Ishikawa (cell line): Measurements from ENCODE around the gene RSBN1L.

Experiments
- CEBPB ChIP-seq: IDR thresholded peaks from 2 replicates; pipeline ENCODE4 v1.6.1; 2012
- CREB1 ChIP-seq: IDR thresholded peaks from 2 replicates; pipeline ENCODE4 v1.6.1; 2012; ENCODE audit warnings: low read depth
- EGR1 ChIP-seq: IDR thresholded peaks from 2 replicates; pipeline ENCODE4 v1.6.1; 2012
- EP300 ChIP-seq: IDR thresholded peaks from 2 replicates; pipeline ENCODE4 v1.6.1; 2012; ENCODE audit warnings: borderline replicate concordance
- FOXM1 ChIP-seq: IDR thresholded peaks from 2 replicates; pipeline ENCODE4 v1.6.1; 2012; ENCODE audit warnings: low read depth, borderline replicate concordance
- MAX ChIP-seq: IDR thresholded peaks from 2 replicates; pipeline ENCODE4 v1.6.1; 2012
- NFIC ChIP-seq: IDR thresholded peaks from 2 replicates; pipeline ENCODE4 v1.6.1; 2012
- RAD21 ChIP-seq: IDR thresholded peaks from 2 replicates; pipeline ENCODE4 v1.6.1; 2012; ENCODE audit warnings: low read depth
- REST ChIP-seq: IDR thresholded peaks from 2 replicates; pipeline ENCODE4 v1.6.1; 2012; ENCODE audit warnings: low read depth, mild to moderate bottlenecking
- TAF1 ChIP-seq: IDR thresholded peaks from 2 replicates; pipeline ENCODE4 v1.6.1; 2012; ENCODE audit warnings: low read depth, mild to moderate bottlenecking
- TCF12 ChIP-seq: IDR thresholded peaks from 2 replicates; pipeline ENCODE4 v1.6.1; 2012; ENCODE audit warnings: low read depth
- TEAD4 ChIP-seq: IDR thresholded peaks from 2 replicates; pipeline ENCODE4 v1.6.1; 2012
- YY1 ChIP-seq: IDR thresholded peaks from 2 replicates; pipeline ENCODE4 v1.6.1; 2012; ENCODE audit warnings: low read depth
- ZBTB7A ChIP-seq: IDR thresholded peaks from 2 replicates; pipeline ENCODE4 v1.6.1; 2012; ENCODE audit warnings: low read depth
- TF ChIP-seq, protein P1 (sequence below): IDR thresholded peaks from 2 replicates; pipeline ENCODE4 v1.6.1; 2012

Gene RSBN1L

DNA sequence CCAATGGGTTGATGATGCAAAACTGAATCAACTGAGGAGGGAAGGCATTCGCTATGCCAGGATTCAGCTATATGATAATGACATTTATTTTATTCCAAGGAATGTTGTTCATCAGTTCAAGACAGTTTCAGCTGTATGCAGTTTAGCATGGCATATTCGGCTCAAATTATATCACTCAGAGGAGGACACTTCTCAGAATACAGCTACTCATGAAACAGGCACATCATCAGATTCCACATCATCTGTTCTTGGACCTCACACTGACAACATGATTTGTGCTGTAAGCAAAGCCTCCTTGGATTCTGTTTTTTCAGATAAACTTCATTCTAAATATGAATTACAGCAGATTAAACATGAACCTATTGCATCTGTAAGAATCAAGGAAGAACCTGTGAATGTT lies 82.3 kb downstream of the RSBN1L start:
- TF ChIP-seq EGR1 = no peak

- TF ChIP-seq TCF12 (no peak), CREB1 (no peak), YY1 (no peak), RAD21 (no peak), MAX (no peak), TEAD4 (no peak), TAF1 (no peak)
Observed at GRCh38 chr7:77782383-77782782, 86.1 kb downstream of the RSBN1L start.

DNA sequence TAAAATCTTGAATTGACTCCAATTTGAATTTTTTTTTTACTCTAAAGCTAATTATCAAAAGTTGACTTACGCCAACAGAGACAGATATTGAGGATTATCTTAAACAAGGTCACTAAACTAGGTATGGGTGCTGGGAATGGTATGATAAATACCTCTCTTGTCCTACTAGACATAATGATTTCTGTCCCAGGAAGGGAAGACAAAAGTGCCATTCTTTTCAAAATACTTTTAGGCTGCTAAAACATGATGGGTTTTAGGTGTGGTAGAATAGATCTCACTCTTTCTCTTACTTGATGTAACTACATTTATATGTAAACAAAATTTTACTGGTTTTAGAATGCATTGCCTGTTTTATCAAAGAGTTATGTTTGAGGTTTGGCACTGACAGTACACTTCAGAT lies 86.9 kb downstream of the RSBN1L start:
- TF ChIP-seq EGR1 (no peak), TAF1 (no peak), TCF12 (no peak), ZBTB7A (no peak), YY1 (no peak), EP300 (no peak), RAD21 (no peak), CREB1 (no peak), FOXM1 (no peak), TEAD4 (no peak), REST (no peak), NFIC (no peak), MAX (no peak)
- TF ChIP-seq, protein P1, sequence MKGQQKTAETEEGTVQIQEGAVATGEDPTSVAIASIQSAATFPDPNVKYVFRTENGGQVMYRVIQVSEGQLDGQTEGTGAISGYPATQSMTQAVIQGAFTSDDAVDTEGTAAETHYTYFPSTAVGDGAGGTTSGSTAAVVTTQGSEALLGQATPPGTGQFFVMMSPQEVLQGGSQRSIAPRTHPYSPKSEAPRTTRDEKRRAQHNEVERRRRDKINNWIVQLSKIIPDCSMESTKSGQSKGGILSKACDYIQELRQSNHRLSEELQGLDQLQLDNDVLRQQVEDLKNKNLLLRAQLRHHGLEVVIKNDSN = no peak

- TF ChIP-seq FOXM1 (no peak), RAD21 (no peak), CREB1 (no peak), TEAD4 (no peak), TAF1 (no peak), NFIC (no peak), ZBTB7A (no peak)
- TF ChIP-seq, protein P1 = no peak
Observed at GRCh38 chr7:77783545-77783944, 87.3 kb downstream of the RSBN1L start.

DNA sequence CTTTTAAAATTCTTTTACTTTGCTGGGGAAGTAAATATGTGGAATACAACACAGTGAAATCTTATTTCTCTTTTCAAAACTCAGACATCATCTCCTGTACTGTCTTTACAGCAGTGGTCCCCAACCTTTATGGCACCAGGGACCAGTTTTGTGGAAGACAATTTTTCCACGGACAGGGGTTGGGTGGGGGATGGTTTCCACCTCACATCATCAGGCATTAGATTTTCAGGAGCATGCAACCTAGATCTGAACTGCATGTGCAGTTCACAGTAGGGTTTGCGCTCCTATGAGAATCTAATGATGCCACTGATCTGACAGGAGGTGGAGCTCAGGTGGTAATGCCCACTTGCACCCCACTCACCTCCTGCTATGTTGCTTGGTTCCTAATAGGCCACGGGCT lies 89.8 kb downstream of the RSBN1L start:
- no peak for TF ChIP-seq CREB1
- no peak for TF ChIP-seq YY1
- TF ChIP-seq MAX = no peak
- no peak for TF ChIP-seq ZBTB7A
- TF ChIP-seq NFIC = no peak
- TF ChIP-seq REST = no peak
- no peak for TF ChIP-seq CEBPB
- no peak for TF ChIP-seq TAF1
- TF ChIP-seq TCF12 = no peak
- TF ChIP-seq, protein P1 = no peak
- no peak for TF ChIP-seq RAD21
- TF ChIP-seq TEAD4 = no peak
- TF ChIP-seq EGR1 = no peak
- no peak for TF ChIP-seq FOXM1
- TF ChIP-seq EP300 = no peak

DNA sequence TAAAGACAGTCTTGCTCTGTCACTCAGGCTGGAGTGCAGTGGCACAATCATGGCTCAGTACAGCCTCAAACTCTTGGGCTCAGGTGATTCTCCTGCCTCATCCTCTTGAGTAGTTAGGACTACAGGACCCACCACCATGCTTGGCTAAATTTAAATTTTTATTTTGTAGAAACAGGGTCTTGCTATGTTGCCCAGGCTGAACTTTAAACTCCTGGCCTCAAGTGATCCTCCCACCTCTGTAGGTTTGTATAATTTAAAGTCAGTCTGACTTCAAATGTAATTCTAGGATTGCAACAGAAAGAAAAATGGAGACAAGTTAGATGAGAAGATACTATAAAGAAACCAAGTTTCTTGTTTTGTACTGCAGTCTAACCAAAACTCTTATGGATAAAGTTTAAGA lies 90.5 kb downstream of the RSBN1L start:
- TF ChIP-seq YY1 = no peak
- TF ChIP-seq TAF1 = no peak
- TF ChIP-seq RAD21 = no peak
- TF ChIP-seq REST = no peak
- TF ChIP-seq MAX = no peak
- TF ChIP-seq, protein P1 = no peak
- no peak for TF ChIP-seq FOXM1
- no peak for TF ChIP-seq CEBPB
- TF ChIP-seq NFIC = no peak
- no peak for TF ChIP-seq EP300
- TF ChIP-seq EGR1 = no peak
- TF ChIP-seq TEAD4 = no peak
- no peak for TF ChIP-seq ZBTB7A
- no peak for TF ChIP-seq TCF12
- no peak for TF ChIP-seq CREB1
